ENCODE data around the gene MMEL1.

MMEL1 gene

GRCh38 chr1:2625311-2625710 is 7.5 kb downstream of the MMEL1 start:
- no peaks in the 10 kb centered on the region for H3K4me1 ChIP-seq (ENCODE audit: control insufficient read depth, insufficient read depth, low read length)
- H3K9ac ChIP-seq (ENCODE audit: low read depth, low read length): no peak overlapping the region
- H3K9me3 ChIP-seq (ENCODE audit: control insufficient read depth, insufficient read depth, low read length): peaks cover 9% of the 10 kb centered on the region
- no peaks in the 10 kb centered on the region for H3K36me3 ChIP-seq (ENCODE audit: control insufficient read depth, insufficient read depth, low read length)
- H3K27ac ChIP-seq (ENCODE audit: low read depth, low read length): no peak overlapping the region
- peaks cover 47% of the 10 kb centered on the region for H3K27me3 ChIP-seq (ENCODE audit: control insufficient read depth, insufficient read depth, low read length)
- no peak overlapping the region for H3K4me3 ChIP-seq (ENCODE audit: low read depth, low read length)

GRCh38 chr1:2624735-2625300 is 8.0 kb downstream of the MMEL1 start:
- H3K36me3 ChIP-seq (ENCODE audit: control insufficient read depth, insufficient read depth, low read length): no peaks in the 10 kb centered on the region
- no peak overlapping the region for H3K4me3 ChIP-seq (ENCODE audit: low read depth, low read length)
- peaks cover 42% of the 10 kb centered on the region for H3K27me3 ChIP-seq (ENCODE audit: control insufficient read depth, insufficient read depth, low read length)
- H3K9me3 ChIP-seq (ENCODE audit: control insufficient read depth, insufficient read depth, low read length): peaks cover 13% of the 10 kb centered on the region
- H3K4me1 ChIP-seq (ENCODE audit: control insufficient read depth, insufficient read depth, low read length): no peaks in the 10 kb centered on the region
- no peak overlapping the region for H3K27ac ChIP-seq (ENCODE audit: low read depth, low read length)
- H3K9ac ChIP-seq (ENCODE audit: low read depth, low read length): no peak overlapping the region

- Histone ChIP-seq H3K9ac (ENCODE audit: low read depth, low read length) (no peak overlapping the region), H3K27ac (ENCODE audit: low read depth, low read length) (no peak overlapping the region), H3K27me3 (ENCODE audit: control insufficient read depth, insufficient read depth, low read length) (peaks cover 31% of the 10 kb centered on the region), H3K9me3 (ENCODE audit: control insufficient read depth, insufficient read depth, low read length) (peaks cover 13% of the 10 kb centered on the region), H3K4me3 (ENCODE audit: low read depth, low read length) (no peak overlapping the region), H3K4me1 (ENCODE audit: control insufficient read depth, insufficient read depth, low read length) (no peaks in the 10 kb centered on the region), H3K36me3 (ENCODE audit: control insufficient read depth, insufficient read depth, low read length) (no peaks in the 10 kb centered on the region)
These were observed 9.1 kb downstream of the MMEL1 start for GRCh38 chr1:2623571-2624337.

GRCh38 chr1:2617971-2618470 is 14.8 kb downstream of the MMEL1 start:
- no peaks in the 10 kb centered on the region for H3K27me3 ChIP-seq (ENCODE audit: control insufficient read depth, insufficient read depth, low read length)

GRCh38 chr1:2614145-2614544 is 18.7 kb downstream of the MMEL1 start:
- no peaks in the 10 kb centered on the region for H3K27me3 ChIP-seq (ENCODE audit: control insufficient read depth, insufficient read depth, low read length)
- H3K4me1 ChIP-seq (ENCODE audit: control insufficient read depth, insufficient read depth, low read length): peaks cover 4% of the 10 kb centered on the region; the same call in 1 of the 2 replicates
- no peaks in the 10 kb centered on the region for H3K36me3 ChIP-seq (ENCODE audit: control insufficient read depth, insufficient read depth, low read length)
- H3K4me3 ChIP-seq (ENCODE audit: low read depth, low read length): no peak overlapping the region
- H3K27ac ChIP-seq (ENCODE audit: low read depth, low read length): no peak overlapping the region
- no peaks in the 10 kb centered on the region for H3K9me3 ChIP-seq (ENCODE audit: control insufficient read depth, insufficient read depth, low read length)
- H3K9ac ChIP-seq (ENCODE audit: low read depth, low read length): no peak overlapping the region

More at GRCh38 chr1:2617971-2618470, 14.8 kb downstream of the MMEL1 start:
- Histone ChIP-seq H3K36me3 (ENCODE audit: control insufficient read depth, insufficient read depth, low read length) (no peaks in the 10 kb centered on the region), H3K27ac (ENCODE audit: low read depth, low read length) (no peak overlapping the region), H3K4me3 (ENCODE audit: low read depth, low read length) (no peak overlapping the region), H3K9me3 (ENCODE audit: control insufficient read depth, insufficient read depth, low read length) (peaks cover 13% of the 10 kb centered on the region), H3K4me1 (ENCODE audit: control insufficient read depth, insufficient read depth, low read length) (no peaks in the 10 kb centered on the region), H3K9ac (ENCODE audit: low read depth, low read length) (no peak overlapping the region)

- H3K4me3 ChIP-seq (ENCODE audit: low read depth, low read length): no peak overlapping the region
- no peaks in the 10 kb centered on the region for H3K9me3 ChIP-seq (ENCODE audit: control insufficient read depth, insufficient read depth, low read length)
- no peaks in the 10 kb centered on the region for H3K36me3 ChIP-seq (ENCODE audit: control insufficient read depth, insufficient read depth, low read length)
- H3K27ac ChIP-seq (ENCODE audit: low read depth, low read length): no peak overlapping the region
- H3K27me3 ChIP-seq (ENCODE audit: control insufficient read depth, insufficient read depth, low read length): no peaks in the 10 kb centered on the region
- H3K9ac ChIP-seq (ENCODE audit: low read depth, low read length): no peak overlapping the region
- H3K4me1 ChIP-seq (ENCODE audit: control insufficient read depth, insufficient read depth, low read length): peaks cover 4% of the 10 kb centered on the region; the same call in 1 of the 2 replicates
These were observed 20.0 kb downstream of the MMEL1 start for GRCh38 chr1:2612591-2613365.

- no peaks in the 10 kb centered on the region for H3K36me3 ChIP-seq (ENCODE audit: control insufficient read depth, insufficient read depth, low read length)
- H3K27me3 ChIP-seq (ENCODE audit: control insufficient read depth, insufficient read depth, low read length): no peaks in the 10 kb centered on the region
- no peak overlapping the region for H3K27ac ChIP-seq (ENCODE audit: low read depth, low read length)
- H3K4me1 ChIP-seq (ENCODE audit: control insufficient read depth, insufficient read depth, low read length): peaks cover 4% of the 10 kb centered on the region; the same call in 1 of the 2 replicates
- no peak overlapping the region; the same call in 1 of the 2 replicates for H3K4me3 ChIP-seq (ENCODE audit: low read depth, low read length)
- H3K9me3 ChIP-seq (ENCODE audit: control insufficient read depth, insufficient read depth, low read length): no peaks in the 10 kb centered on the region
- no peak overlapping the region for H3K9ac ChIP-seq (ENCODE audit: low read depth, low read length)
These were observed 21.0 kb downstream of the MMEL1 start for GRCh38 chr1:2611621-2612437.

GRCh38 chr1:2611031-2611501 is 21.8 kb downstream of the MMEL1 start:
- no peak overlapping the region for H3K27ac ChIP-seq (ENCODE audit: low read depth, low read length)
- peaks cover 4% of the 10 kb centered on the region; the same call in 1 of the 2 replicates for H3K4me1 ChIP-seq (ENCODE audit: control insufficient read depth, insufficient read depth, low read length)
- H3K36me3 ChIP-seq (ENCODE audit: control insufficient read depth, insufficient read depth, low read length): no peaks in the 10 kb centered on the region
- H3K9ac ChIP-seq (ENCODE audit: low read depth, low read length): no peak overlapping the region
- H3K4me3 ChIP-seq (ENCODE audit: low read depth, low read length): peak overlapping the region; percentile 35; the same call in 1 of the 2 replicates
- H3K27me3 ChIP-seq (ENCODE audit: control insufficient read depth, insufficient read depth, low read length): no peaks in the 10 kb centered on the region
- no peaks in the 10 kb centered on the region for H3K9me3 ChIP-seq (ENCODE audit: control insufficient read depth, insufficient read depth, low read length)

- no peaks in the 10 kb centered on the region for H3K36me3 ChIP-seq (ENCODE audit: control insufficient read depth, insufficient read depth, low read length)
- no peak overlapping the region for H3K27ac ChIP-seq (ENCODE audit: low read depth, low read length)
- H3K9me3 ChIP-seq (ENCODE audit: control insufficient read depth, insufficient read depth, low read length): no peaks in the 10 kb centered on the region
- H3K9ac ChIP-seq (ENCODE audit: low read depth, low read length): no peak overlapping the region
- H3K4me3 ChIP-seq (ENCODE audit: low read depth, low read length): no peak overlapping the region; the same call in 1 of the 2 replicates
- H3K27me3 ChIP-seq (ENCODE audit: control insufficient read depth, insufficient read depth, low read length): no peaks in the 10 kb centered on the region
- peaks cover 4% of the 10 kb centered on the region; the same call in 1 of the 2 replicates for H3K4me1 ChIP-seq (ENCODE audit: control insufficient read depth, insufficient read depth, low read length)
These were observed 22.5 kb downstream of the MMEL1 start for GRCh38 chr1:2610036-2610959.

All from HUES48 (cell line).